Uterus (tissue), 2 donors: ENCODE measurements around the gene ATP9B.
"Not testable (repeated sequence)": the region's sequence is repeated elsewhere in the genome, so short reads cannot be mapped to it uniquely, and the experiment has no call there.

Experiments used
- POLR2A ChIP-seq, 2 donors: fragments of 450-650 bp; IDR thresholded peaks; one replicate each; pipeline ENCODE4 v1.6.1; 2016; ENCODE audit warnings: antibody characterized with exemption in 2 of 2, mild to moderate bottlenecking in 1 of 2, moderate library complexity in 1 of 2
- TF ChIP-seq, protein P1 (sequence below), 4 experiments: fragments of 200-600 bp in 2 of 4; fragments of 450-650 bp in 2 of 4; sonication (generic) in 2 of 4; IDR thresholded peaks; one replicate each; pipeline ENCODE4 v1.5.1; 2016 to 2019; ENCODE audit warnings: antibody characterized with exemption in 4 of 4, mild to moderate bottlenecking in 2 of 4, moderate library complexity in 1 of 4

DNA sequence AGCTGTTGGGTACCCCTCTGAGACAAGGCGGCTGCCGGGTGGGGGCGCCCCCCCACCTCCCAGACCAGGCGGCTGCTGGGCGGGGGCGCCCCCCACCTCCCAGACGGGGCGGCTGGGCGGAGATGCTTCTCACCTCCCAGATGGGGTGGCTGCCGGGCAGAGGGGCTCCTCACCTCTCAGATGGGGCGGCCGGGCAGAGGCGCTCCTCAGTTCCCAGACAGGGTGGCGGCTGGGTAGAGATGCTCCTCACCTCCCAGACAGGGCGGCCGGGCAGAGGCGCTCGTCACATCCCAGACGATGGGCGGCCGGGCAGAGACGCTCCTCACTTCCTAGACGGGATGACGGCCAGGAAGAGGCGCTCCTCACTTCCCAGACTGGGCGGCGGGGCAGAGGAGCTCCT is 3.5 kb downstream of the ATP9B start:
- TF ChIP-seq POLR2A (IDR thresholded peaks at IDR 0.05), result not testable (repeated sequence)
- TF ChIP-seq, protein P1, sequence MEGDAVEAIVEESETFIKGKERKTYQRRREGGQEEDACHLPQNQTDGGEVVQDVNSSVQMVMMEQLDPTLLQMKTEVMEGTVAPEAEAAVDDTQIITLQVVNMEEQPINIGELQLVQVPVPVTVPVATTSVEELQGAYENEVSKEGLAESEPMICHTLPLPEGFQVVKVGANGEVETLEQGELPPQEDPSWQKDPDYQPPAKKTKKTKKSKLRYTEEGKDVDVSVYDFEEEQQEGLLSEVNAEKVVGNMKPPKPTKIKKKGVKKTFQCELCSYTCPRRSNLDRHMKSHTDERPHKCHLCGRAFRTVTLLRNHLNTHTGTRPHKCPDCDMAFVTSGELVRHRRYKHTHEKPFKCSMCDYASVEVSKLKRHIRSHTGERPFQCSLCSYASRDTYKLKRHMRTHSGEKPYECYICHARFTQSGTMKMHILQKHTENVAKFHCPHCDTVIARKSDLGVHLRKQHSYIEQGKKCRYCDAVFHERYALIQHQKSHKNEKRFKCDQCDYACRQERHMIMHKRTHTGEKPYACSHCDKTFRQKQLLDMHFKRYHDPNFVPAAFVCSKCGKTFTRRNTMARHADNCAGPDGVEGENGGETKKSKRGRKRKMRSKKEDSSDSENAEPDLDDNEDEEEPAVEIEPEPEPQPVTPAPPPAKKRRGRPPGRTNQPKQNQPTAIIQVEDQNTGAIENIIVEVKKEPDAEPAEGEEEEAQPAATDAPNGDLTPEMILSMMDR (IDR thresholded peaks at IDR 0.05), result not testable (repeated sequence)
